Peyer's patch (tissue), 4 donors: ENCODE results near the gene EIF4G1.

Experiments used
- POLR2A ChIP-seq, 2 donors: fragments of 450-650 bp; IDR thresholded peaks; one replicate each; pipeline ENCODE4 v1.5.1; 2017; ENCODE audit warnings: antibody characterized with exemption in 2 of 2, mild to moderate bottlenecking in 2 of 2, moderate library complexity in 2 of 2
- TF ChIP-seq, protein P1 (sequence below), 6 experiments: fragments of 450-650 bp in 4 of 6; fragments of 200-600 bp in 2 of 6; sonication (generic) in 1 of 6; IDR thresholded peaks; one replicate each; pipeline ENCODE4 v1.5.1; 2017 to 2019; ENCODE audit warnings: antibody characterized with exemption in 6 of 6, mild to moderate bottlenecking in 3 of 6, moderate library complexity in 1 of 6

- TF ChIP-seq, protein P1, sequence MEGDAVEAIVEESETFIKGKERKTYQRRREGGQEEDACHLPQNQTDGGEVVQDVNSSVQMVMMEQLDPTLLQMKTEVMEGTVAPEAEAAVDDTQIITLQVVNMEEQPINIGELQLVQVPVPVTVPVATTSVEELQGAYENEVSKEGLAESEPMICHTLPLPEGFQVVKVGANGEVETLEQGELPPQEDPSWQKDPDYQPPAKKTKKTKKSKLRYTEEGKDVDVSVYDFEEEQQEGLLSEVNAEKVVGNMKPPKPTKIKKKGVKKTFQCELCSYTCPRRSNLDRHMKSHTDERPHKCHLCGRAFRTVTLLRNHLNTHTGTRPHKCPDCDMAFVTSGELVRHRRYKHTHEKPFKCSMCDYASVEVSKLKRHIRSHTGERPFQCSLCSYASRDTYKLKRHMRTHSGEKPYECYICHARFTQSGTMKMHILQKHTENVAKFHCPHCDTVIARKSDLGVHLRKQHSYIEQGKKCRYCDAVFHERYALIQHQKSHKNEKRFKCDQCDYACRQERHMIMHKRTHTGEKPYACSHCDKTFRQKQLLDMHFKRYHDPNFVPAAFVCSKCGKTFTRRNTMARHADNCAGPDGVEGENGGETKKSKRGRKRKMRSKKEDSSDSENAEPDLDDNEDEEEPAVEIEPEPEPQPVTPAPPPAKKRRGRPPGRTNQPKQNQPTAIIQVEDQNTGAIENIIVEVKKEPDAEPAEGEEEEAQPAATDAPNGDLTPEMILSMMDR (IDR thresholded peaks at IDR 0.05), result no peak
- TF ChIP-seq POLR2A (IDR thresholded peaks at IDR 0.05), result no peak
Observed at GRCh38 chr3:184351511-184352148, 37.2 kb downstream of the EIF4G1 start.
